GM10266 (cell line): ENCODE data around the gene IQCK.

Experiments used
- DNase-seq: peaks from one replicate; pipeline ENCODE4 v3.0.0; 2012; ENCODE audit errors: extremely low spot score
- TF ChIP-seq, protein P1 (sequence below): IDR thresholded peaks from 2 replicates; pipeline ENCODE4 v1.5.1; 2012; ENCODE audit warnings: mild to moderate bottlenecking, low read depth; ENCODE audit not compliant: control insufficient read depth, insufficient read depth; ENCODE audit errors: missing control alignments

Gene IQCK

GRCh38 chr16:19833176-19833575, 115.1 kb downstream of the IQCK start:
- TF ChIP-seq, protein P1, sequence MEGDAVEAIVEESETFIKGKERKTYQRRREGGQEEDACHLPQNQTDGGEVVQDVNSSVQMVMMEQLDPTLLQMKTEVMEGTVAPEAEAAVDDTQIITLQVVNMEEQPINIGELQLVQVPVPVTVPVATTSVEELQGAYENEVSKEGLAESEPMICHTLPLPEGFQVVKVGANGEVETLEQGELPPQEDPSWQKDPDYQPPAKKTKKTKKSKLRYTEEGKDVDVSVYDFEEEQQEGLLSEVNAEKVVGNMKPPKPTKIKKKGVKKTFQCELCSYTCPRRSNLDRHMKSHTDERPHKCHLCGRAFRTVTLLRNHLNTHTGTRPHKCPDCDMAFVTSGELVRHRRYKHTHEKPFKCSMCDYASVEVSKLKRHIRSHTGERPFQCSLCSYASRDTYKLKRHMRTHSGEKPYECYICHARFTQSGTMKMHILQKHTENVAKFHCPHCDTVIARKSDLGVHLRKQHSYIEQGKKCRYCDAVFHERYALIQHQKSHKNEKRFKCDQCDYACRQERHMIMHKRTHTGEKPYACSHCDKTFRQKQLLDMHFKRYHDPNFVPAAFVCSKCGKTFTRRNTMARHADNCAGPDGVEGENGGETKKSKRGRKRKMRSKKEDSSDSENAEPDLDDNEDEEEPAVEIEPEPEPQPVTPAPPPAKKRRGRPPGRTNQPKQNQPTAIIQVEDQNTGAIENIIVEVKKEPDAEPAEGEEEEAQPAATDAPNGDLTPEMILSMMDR, result no peak
- DNase-seq, result no peak

DNA sequence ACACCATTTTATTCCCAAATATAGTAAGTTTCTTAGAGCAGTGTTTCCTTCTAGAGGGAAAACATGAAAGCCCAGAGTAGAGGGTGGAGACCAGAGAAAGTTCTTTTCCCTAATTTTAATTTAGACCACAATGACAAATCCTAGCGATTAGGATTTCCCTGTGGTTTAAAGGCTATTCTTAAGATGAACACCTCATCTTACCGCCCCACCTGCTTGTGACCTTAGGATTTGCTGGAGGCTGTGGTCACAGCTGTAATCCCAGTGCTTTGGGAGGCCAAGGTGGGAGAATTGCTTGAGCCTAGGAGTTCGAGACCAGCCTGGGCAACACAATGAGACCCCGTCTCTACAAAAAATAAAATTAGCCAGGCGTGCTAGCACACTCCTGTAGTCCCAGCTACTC, 115.5 kb downstream of the IQCK start:
- TF ChIP-seq, protein P1, result no peak
- DNase-seq, result no peak

- no peak for DNase-seq
- TF ChIP-seq, protein P1, result no peak
Measured at GRCh38 chr16:19835196-19835595, 117.1 kb downstream of the IQCK start.

GRCh38 chr16:19835968-19836421, 117.9 kb downstream of the IQCK start:
- TF ChIP-seq, protein P1, result no peak
- DNase-seq, result no peak

- DNase-seq, result no peak
- TF ChIP-seq, protein P1, result no peak
Measured at GRCh38 chr16:19837331-19837980, 119.4 kb downstream of the IQCK start.

DNA sequence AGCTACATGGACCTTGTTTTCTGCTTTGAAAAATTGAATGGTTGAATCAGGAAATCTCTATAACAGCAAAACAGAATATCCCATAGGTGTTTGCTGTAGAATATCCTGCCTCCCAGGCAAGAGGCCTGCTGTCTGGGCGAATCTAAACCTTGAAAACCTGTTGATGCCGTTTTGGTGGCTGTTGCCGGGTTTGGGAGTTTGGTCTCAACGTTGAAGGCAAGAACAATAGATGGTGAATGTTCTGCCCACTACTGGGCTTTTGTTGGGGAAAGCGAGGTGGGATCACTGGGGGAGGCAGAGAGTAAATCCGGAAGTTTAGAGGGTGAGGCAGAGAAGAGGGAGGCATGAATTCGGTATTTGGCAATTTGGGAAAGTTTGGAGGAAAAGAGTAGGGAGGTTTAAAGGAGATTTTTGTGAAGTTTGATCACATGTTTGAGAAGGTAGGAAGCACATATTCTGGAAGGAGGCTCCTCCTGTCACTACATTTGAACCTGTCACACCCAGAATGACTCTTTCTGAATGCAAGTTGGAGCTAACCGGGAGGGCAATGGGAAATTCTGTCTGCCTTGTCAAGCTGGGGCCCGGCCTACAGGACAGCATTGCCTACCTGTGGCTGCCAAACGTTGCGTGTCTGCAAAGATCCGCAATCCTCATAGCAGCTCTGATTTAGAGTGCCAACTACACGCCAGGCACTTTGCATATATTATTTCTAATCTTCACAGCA, 120.1 kb downstream of the IQCK start:
- TF ChIP-seq, protein P1, result no peak
- no peak for DNase-seq

DNA sequence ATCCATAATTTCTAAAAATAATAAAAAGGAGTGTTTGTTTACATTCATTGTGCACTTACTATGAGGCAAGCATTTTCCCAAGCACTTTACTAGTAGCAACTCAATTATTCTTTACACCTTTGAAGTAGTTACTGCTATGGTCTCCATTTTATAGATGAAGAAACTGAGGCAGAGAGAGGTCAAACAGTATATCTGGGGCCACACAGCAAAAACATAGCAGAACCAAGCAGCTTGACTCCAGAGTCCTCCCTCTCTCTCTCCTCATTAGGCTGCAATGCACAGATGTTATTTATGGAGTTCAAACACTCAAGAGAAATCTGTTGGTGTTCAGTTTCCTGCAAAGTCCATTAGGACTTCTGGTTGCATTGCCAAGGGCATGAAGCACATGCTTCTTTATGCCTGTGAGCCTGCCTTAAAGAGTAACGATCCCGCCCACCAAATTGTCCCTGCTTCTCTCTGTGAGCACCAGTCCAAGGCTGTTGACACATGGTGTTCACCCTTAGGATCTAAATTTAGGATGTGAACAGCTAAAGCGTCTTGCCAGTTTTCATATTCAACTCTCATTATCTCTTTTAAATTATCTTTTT, 122.5 kb downstream of the IQCK start:
- no peak for DNase-seq

More for the DNA sequence above, 122.5 kb downstream of the IQCK start:
- TF ChIP-seq, protein P1, result no peak
